NAMALWA (cell line): ENCODE results near the gene ARAP2.

Source experiments
- DNase-seq: peaks from one replicate; pipeline ENCODE4 v3.0.0-alpha.2; 2015; ENCODE audit warnings: low spot score

ARAP2 gene

DNA sequence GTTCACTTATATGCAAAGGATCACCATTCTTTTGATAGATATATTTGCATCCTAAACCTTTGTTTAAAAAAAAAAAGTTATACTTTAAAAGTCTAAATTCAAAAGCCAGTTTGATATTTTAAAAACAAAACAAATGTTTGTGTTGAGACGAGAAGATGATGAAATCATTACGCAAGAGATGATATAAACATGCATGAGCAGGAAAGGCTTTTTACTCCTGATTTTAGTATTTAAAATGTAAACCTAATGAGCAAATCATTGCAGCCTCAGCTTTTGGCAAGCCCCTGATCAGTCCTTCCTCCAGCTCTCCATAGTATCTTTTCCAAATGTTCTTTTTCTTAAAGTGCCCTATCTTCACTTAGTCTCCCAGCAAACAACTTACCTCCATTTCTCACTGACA is 115.6 kb downstream of the ARAP2 start:
- peak; percentile 13 for DNase-seq

DNA sequence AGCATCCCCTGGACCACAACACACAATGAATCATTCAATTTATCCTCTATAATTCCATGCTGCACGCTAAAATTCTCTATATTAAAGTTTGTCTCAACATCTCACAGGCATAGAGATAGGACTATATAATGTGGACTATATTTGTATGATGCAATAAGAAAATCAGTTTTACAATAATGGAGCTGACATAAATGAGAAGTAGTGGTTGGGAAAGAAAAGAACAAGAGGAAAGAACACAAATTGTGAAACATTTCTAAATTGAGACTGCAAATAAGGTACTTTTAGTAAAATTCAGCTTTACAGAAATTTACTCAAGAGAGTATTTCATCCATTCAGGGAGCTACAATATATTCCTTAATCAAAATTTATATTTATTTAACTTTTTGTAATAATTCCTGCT is 120.4 kb downstream of the ARAP2 start:
- DNase-seq, result no peak

DNA sequence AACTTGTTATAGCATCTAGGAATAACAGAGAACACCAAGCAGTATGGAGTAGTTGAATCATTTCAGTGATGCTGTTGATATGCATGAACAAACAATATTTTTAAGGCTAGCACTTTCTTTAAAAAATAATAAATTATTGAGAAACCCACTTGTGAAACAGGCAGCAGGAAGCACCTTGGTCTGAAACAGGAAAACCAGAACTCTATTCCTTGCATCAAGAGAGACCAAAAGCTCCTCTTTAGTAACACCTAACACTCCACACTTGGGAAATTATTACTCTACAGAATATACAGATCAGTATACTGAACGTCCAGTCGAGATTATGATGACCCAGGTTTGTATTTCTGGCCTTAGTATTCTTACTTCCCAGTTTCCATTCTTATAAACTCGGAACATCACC is 129.0 kb downstream of the ARAP2 start:
- DNase-seq, result no peak

DNA sequence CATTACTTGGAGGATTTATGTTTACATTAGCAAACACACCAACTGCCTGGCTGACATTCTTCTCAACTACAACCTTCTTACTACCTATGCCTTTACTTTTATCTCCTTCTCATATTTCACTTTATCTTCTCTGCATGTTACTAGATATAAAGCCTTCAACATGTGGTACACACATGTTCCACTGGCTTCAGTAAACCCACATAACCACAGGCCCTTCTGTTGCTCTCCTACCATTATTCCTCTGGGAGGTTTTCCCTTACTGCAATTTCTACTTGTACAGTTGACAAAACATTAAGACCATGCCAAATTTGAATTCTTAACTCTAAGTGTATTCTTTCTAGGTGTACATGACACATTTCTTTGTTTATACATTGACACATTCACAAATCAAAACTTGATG is 133.1 kb downstream of the ARAP2 start:
- no peak for DNase-seq

DNA sequence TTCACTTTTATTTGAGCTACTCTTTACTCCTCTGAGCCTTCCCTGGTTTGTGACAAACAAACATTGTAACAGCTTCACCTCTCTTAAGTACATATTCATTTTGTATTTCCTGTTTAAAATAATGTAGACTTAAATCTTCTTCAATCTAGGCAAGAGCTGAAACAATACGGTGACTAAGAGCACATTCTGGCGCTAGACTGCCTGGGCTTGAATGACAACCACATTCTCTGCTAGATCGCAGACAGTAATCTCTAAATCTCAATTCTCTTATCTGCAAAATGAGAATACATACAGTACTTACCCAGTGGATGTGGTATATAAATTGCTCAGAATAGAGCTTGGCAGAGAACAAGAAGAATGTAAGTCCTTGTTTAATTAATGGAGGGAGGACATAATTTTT is 144.8 kb downstream of the ARAP2 start:
- no peak for DNase-seq

DNA sequence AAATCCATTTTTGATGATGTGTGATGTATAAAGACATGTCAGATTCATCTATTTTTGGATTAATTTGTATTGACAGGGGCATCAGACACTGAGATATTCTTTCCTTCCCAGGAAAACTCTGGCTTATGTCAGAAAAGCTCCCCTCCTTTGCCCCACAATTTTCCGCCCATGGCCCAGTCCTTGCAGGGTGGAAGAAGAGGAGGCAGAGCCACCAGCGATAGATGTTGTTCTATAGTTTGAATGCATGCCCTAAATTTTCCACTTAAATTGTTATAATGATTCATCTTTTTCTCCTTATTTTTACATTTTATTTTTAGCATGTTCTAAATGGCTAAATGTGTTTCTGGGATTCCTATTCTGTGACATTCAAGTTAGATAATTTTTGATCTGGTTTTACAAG is 149.3 kb downstream of the ARAP2 start:
- no peak for DNase-seq

DNA sequence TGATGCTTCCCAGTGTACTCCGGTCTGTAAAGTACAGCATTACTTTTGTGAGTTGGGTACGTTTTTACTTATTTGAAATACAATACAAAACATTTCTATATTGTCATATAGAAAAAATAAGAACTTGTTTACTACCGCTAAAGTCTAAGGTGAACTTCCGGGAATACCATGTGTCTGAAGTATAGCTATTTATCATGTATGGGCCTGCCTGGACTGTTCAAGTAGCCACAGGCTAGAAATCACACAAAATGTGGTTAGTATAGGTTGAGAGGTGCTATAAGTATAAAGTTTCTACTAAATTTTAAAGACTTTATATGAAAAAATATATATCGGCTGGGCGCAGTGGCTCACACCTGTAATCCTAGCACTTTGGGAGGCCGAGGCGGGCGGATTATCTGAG is 152.3 kb downstream of the ARAP2 start:
- DNase-seq, result no peak

DNA sequence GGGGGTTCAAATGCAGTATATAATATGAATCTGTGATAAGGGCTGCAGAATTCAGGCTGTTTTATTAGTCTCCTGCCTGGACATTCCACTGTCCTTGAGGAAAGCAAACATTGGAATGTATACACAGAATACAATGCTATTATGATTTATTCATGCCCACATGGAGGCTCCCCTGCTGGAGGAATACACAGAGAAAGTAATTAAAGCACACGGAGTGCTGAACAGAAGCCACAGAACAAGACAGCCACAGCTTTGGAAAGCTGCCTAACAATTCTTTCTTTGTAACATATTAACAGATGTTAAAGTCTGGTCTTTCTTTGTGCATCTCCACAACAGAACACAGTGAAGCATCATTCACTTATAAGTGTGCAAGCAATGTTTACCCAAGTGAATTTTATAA is 155.8 kb downstream of the ARAP2 start:
- DNase-seq, result no peak

DNA sequence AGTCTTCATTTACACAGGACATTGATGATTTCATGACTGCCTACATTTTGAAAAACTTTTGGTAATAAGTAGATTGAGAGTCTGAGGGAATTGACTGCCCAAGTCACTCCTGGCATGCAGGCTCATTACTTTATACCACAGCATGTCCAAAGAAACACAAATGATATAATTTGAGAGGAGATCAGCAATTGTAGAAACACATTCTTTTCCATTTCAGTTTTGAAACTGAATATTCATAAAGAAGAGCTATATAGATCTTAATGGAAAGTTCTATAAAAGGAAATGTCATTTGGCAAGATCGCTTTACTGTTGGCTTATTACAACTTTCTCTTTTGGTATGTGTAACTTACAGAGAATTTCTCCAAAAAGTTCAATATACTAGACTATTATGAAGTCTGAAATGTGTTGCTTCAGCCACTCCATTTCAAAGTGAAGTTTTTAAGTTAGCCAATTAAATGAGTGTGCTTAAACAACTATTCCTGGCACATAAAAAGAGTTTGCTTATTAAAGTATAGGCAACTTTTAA is 158.0 kb downstream of the ARAP2 start:
- no peak for DNase-seq

DNA sequence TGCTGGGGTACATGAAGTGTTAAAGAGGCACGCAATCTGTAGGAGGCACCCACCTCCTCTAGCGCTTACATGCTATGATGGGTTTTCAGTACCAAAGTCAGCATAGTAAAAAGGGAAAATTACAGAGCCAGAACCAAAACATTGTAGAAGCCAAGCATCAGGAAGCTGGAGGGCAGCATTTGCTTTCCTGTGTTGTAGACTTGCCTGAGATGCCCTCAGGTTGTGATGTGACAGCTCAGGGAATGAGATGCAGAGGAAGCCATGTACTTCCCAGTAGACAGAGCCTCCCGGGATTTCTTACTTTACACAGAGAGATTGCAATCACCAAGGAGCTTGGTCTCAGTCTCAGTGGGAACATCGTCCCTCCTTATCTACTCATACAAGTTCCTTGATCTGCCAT is 161.5 kb downstream of the ARAP2 start:
- DNase-seq, result no peak

DNA sequence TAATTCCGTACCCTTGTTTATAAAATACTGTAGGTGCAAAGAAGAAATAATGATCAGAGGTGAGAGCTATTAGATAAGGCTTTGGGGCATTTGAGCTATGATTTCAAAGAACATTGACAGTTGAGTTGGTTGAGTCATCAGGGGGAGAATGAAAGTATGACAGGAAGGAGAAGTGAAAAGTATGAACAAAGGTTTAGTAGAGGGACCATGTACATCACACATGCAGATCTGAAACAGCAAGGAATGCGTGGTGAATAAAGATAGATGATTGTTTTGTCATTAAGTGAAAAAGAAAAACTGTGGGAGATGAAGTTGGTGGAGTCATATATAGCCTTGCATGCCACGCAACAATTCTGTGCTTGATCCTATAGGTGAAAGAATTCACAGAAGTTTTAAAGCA is 163.1 kb downstream of the ARAP2 start:
- no peak for DNase-seq

DNA sequence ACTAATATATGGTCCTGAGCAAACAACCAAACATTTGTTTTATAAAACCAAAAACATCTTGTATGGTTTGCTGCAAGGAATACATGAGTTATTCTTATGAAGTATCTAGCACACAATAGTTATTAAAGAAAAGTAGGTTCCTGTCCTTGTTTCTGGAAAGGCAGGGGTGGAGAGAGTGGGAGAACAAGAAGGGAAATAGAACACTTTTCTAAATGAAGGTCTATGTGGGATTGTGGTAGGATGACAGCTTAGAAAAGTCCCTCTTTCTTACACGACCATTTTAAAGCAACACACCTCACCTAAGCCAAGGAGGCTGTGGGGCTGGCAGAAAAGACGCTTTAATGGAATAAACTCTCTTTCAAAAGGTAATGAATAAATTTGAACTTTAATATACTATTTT is 164.6 kb downstream of the ARAP2 start:
- no peak for DNase-seq

DNA sequence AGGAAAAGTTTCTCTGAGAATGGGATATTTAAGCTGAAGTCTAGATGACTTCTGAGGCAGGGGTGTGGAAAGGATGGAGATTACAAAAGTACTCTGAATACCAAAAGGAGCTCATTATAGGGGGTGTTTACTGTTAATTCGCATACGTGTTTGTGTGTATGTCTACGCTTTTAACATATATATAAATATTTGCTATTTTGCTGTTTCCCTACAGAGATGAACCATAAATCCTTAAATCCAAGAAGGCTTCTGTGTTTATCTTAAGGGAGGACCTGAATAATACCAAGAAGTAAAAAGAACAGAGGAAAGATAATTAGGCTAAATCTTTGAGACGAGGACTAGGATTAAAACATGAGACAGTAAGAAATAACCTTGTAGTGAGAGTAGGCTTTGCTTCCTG is 166.0 kb downstream of the ARAP2 start:
- no peak for DNase-seq

DNA sequence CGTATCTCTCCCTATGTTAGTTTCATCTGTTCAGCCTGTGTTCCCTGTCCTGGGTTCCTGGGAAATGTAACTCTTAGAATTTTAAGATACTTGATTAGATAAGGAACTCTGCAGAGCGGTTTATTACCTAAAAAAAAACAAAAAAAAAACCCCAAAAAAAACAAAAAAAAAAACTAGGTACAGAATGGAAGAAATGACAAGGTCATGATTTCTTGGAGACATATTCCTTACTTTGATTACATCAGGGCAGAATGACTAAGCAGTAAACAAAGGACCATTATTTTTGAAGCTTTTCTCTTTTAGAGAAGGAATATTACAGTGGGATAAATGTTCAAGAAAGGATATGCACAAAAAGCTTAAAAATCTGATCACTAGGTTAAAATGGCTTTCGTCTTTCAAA is 171.8 kb downstream of the ARAP2 start:
- DNase-seq, result no peak

DNA sequence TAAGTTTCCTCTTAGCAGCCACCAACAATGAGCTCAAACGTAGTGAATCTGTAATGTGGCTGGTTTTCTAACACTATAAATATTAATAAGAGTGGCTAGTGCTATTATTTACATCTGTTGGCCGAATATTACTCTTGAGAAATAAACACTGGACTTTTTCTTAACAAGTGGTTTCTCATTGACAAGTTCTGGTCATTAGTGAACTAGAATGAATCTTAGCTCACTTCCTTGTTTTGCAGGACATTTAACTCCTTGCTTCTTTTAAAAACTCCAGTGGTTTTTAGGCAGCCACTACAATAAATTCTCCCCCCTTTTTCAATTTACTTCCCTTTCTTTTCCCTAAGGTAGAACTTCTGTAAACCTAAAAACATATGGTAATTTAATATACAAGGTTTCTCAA is 177.2 kb downstream of the ARAP2 start:
- DNase-seq, result no peak

DNA sequence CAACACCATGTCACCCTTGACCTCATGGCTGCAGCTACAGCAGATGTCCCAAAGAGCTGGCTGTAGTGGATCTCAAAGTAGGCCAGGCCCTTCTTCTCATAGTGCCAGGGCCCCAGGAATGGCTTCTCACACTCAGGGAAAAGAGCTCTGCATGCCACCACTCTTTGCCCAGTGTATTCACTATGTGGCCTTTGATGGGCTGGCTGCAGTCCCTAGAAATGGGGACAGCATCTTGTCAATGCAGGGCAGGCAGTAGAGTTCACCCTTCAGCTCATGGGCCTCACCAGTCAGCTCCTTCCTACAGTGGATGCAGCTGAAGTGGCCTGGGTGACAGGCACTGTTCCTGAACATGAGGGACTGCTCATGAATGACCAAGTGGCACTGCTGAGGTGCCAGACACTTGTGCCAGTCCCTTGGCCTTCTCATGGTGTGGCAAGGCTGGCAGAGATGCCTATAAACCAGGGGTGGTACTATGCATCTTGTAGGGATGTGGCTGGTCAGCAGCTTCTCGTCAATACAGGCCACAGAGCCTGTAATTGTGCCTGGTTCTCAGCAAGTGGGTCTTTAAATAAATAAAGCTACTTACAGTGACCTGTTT is 178.9 kb downstream of the ARAP2 start:
- DNase-seq, result no peak

DNA sequence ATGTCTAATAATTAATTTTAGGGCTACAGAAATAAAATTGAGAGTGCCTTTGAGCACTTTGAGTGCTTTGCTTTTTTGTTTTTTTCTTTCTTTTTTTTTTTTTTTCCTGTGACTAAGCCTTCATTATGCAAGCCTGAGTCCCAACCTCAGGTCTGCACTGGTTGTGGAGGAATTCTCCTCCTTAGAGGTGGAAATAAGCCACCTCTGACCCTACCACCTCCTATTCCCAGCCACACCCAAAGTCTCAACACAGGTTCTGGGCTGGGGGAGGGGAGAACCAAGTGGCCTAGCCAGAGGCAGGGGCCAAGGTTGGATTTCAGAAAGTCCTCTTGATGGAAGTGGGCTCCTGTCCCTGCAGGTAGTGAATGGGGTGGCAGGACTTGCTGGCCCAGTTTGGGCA is 180.2 kb downstream of the ARAP2 start:
- no peak for DNase-seq

DNA sequence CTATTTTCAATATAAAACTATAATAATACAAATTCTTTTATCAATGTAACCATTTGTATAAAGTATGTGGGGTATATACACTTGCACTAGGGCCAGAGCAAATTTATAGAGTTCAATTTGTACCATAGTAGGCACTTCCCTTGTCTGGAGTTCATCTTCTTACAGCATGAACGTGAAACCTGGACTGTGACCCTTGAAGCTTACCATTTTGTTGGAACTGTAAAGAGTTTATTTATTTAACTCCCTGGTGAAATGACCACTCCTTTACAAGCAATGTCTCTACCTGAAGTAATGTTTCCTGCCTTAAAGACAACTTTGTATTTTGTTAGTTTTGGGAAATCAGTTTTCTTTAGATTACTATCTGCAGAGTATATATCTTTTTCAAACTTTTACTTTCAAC is 188.2 kb downstream of the ARAP2 start:
- DNase-seq, result no peak

DNA sequence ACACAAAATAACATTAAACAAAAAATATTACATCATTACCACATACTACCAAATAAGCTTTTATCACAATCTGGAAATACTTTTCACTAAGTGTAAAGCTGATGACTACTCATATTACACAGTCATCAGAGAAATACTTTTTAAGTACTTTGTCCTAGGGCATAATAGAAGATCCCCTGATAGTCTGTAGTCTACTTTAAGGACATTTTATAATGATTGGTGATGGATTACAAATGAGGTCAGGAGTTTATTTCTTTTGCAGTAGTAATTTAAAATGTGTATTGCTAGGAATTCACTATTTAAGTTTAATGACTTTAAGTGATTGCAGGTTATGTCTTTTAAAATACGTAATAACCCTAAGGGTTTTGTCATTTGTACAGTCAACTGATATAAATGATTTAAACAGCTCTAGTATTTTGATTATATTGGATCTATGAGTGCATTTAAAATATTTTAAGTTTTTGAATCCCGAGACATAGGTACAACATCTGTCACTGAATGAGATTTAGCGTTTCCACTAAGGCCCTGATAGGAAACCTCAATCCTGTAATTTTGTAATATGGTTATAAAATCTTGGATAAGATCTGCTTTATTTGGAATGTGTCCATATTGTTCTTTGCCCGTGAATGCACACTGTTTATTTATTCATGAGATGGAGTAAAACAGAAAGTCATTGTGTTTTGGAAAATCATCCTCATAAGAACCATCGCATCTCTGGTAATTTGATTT is 189.5 kb downstream of the ARAP2 start:
- DNase-seq, result no peak

DNA sequence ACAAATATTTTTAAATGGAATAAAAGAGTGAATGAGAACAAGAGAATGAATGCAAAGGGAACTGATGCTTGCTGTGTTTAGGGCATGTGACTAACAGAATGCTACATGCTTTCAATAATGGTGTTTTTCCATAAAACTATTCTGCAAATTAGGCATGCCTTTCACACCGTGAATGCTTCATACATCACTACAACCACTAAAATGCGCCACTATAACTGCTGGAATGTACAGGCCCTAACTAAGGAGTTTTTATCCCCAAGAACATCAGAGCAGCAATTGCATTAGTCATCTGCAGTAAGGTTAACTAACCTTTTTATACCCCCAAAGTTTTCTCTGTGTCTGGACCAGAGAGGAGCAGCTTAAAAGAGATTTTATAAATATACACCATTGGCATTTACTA is 190.4 kb downstream of the ARAP2 start:
- DNase-seq, result no peak

DNA sequence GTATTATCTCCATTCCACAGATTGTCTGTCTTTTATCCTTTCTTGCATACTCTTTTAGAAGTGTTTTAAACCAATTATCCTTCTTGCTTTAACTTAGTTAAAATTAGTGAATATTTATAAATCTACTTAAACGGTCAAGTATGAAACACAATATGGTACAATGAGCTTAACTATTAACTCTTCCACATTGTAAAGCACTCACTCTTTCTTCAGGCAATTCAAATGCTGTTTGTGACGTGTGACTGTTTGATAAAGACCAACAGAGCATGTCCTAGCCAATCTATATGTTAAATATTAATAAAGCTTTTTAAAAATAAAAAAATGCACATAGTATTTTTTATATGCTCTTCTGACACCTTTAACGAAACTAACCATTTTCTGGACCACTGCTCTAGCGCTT is 192.7 kb downstream of the ARAP2 start:
- no peak for DNase-seq

DNA sequence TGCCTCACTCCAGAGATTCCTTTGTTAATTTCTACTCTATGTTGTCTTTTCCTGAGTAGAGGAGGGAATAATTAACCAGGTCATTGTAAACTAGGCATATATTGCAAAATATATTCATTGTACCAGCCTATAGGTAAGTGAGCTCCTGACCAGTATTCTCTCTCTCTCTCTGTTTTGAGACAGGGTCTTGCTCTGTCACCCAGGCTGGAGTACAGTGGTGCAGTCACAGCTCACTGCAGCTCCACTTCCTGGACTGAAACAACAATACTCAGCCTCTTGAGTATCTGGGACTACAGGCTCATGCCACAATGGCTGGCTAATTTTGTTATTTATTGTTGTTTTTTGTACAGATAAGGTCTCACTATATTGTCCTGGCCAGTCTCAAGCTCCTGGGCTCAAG is 198.3 kb downstream of the ARAP2 start:
- no peak for DNase-seq

DNA sequence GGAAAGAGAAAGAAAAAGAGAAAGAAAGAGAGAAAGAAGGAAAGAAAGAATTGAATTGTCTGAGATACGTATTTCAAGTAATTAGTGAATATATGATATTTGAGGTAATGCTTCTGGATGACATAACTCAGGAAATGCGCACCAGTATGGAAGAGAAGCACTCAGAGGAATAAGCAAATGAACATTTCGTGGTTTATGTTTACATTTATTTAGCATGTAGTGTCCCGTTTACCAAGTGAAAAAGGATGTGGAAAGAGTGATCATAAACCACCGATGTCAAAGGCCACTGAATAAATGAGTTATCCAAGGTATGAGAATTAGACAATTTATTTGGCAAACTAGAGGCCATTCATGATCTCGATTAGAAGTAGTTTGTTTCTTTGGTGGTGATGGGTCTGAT is 200.4 kb downstream of the ARAP2 start:
- no peak for DNase-seq

DNA sequence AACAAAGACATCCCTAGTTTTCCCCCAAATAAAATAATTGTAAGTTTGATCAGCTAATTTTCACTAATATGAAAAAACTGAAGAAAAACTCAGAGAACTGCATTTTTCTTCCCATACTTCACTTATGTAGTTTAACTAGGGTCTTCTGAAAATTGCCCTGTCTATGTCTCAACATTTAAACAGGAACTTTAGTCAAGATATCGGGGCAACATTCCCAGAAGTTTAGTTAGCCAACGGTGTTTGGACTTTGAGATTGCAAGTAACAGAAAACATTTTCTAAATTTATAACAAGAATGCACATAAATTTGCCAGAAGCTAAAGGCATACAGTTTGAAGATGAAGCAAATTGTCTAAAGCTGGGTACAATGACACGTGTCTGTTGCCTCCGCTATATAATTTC is 201.1 kb downstream of the ARAP2 start:
- DNase-seq, result no peak
